GM19023 (cell line): Measurements from ENCODE around the gene MAT2B.
A peak's percentile ranks its signal among the peaks of the same experiment; 100 is the strongest.

ENCODE experiments used
- ATAC-seq: cut with Tn5 transposase; IDR thresholded peaks from one replicate; pipeline ENCODE4 v1.9.1; 2021; ENCODE audit warnings: mild to moderate bottlenecking, moderate library complexity; ENCODE audit not compliant: unreplicated experiment

Gene MAT2B

DNA sequence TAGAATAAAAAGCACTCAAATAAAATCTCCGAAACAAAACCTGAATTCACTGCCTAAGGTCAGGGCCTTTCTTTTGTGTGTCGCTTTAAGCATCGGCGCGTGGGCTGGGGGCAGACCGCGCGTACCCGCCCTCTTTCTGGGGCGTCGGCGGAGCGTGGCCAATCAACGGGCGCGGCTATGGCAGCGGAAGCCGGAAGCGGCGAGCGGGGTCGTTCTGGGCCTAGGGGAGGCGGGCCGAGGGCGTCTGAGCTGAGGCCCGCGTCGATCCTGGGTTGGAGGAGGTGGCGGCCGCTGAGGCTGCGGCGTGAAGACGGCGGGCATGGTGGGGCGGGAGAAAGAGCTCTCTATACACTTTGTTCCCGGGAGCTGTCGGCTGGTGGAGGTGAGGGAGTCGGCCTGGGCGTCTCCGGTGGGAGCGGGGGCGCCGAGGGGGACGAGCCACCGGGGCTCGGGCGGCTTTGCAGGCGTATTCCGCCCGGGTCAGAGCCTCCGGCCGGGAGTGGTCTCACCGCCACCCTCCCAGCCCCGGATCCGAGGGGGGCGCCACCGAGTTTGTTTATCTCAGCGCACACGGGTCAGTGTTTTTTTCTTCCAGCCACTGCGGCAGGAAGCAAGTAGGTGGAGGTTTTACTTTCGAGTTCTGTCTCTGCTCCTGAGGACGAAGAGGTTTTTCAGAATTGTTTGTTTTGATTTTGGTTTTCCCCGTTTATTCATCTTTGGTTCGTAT is at the start of gene MAT2B:
TSS of gene MAT2B (plus strand) at position 252 of the 727 bp plus-strand sequence. CDS start at position 320, 68 bp downstream.
- peak; percentile 92 for ATAC-seq

- ATAC-seq = no peak
Observed at GRCh38 chr5:163456029-163456589, 49.3 kb upstream of the MAT2B start.

DNA sequence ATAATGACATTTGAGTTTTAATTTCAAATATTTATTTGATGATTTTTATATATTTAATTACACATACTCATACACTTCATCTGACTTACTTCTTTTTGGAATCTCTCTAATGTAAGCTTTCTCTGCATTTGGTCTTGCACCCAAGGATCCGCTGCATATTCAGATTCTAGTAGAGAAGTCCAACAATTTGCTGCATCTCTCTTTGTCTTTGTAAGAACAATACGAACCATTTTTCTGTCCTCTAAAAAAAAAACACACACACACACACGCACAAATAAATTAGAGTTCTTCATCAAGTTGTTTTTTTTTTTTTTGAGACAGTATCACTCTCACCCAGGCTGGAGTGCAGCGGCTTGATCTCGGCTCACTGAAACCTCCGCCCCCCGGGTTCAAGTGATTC is 48.6 kb upstream of the MAT2B start:
- ATAC-seq = no peak

GRCh38 chr5:163458778-163459385 is 46.5 kb upstream of the MAT2B start:
- no peak for ATAC-seq

DNA sequence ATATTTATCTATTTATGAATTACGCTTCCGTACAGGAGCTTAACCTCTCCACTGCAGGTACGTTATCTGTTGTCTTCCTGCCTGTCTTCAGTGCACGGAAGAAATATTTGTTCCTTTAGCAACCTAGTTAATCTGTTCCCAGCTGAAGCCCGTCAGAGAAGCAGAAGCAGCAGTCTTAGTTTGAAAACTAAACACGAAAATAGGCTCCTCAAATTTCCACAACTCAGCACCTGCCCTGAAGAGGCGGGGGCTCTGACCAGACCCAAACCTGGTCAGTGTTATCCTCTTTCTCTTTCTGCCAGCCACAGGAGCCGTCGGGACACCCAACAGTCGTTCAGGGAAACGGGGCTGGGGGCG is 46.0 kb upstream of the MAT2B start:
- peak; percentile 16 for ATAC-seq

GRCh38 chr5:163459819-163460561 is 45.4 kb upstream of the MAT2B start, which contains the start of gene NUDCD2:
NUDCD2 (minus strand) TSS chr5:163460102; CDS start chr5:163460050, 52 bp downstream.
- peak; percentile 77 for ATAC-seq

GRCh38 chr5:163460562-163461171 is 44.8 kb upstream of the MAT2B start, which contains the start of gene HMMR:
HMMR (plus strand) TSS chr5:163460632; CDS start chr5:163460693, 61 bp downstream.
- ATAC-seq = no peak

GRCh38 chr5:163463063-163463435 is 42.4 kb upstream of the MAT2B start:
- no peak for ATAC-seq

DNA sequence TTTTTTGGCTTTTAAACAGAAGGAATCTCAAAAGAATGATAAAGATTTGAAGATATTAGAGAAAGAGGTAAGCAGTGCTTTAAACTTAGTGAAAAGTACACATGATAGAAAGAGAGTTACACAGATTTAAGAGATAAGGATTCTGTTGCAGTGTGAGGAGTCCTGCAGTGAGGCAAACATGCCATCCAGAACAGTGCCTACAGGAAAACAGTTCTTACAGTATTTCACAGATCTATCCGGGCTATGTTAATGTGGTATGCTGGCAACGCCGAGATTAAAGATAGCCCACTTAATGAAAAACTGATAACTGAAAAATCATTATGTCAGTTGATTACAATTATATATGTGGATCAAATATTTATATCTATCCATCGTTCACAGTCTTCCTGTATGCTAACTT is 37.7 kb upstream of the MAT2B start:
- ATAC-seq = no peak

GRCh38 chr5:163473635-163474243 is 31.7 kb upstream of the MAT2B start:
- no peak for ATAC-seq

DNA sequence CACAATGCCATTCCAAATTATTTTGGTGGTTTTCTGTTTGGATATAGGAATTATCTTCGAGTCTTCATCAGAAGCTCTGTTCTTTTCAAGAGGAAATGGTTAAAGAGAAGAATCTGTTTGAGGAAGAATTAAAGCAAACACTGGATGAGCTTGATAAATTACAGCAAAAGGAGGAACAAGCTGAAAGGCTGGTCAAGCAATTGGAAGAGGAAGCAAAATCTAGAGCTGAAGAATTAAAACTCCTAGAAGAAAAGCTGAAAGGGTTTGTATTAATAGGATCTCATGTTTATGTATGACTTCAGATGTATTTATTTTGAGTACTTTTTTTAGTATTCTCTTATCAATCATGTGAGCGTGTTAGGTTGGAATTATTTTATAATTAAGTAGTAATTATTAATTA is 30.0 kb upstream of the MAT2B start:
- no peak for ATAC-seq

DNA sequence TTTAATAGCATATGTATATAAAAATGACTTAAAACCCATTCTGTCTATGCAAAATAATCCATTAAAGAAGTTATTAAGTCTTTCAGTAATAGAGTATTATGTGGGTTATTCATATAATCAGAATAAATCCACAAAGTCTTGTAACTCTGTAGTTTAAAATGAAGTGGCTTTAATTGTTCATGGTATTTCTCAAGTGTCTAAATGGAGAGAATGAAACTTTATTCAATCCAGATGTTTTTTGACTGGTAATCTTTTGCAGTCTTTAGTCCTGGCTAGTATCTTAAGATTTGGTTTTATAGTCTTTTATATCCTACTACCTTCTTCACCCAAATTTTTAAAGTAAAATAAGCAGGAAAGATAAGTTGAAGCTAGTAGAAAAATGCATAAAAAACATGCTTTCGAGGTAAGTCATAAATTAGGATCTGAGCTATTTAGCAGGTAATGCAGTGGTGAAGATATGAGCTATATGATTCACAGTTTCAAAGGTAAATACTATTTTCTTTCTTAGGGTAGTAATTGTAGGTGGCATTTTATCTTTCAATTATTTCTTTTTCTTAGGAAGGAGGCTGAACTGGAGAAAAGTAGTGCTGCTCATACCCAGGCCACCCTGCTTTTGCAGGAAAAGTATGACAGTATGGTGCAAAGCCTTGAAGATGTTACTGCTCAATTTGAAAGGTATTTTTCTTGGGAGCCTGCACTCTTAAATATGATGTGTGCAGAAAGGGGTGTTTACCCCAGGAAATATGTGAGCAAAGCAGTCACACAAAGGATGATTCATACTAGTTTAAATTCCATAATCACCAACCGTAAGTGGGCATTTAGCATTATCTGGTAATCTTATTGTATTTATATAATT is 27.1 kb upstream of the MAT2B start:
- ATAC-seq = no peak

DNA sequence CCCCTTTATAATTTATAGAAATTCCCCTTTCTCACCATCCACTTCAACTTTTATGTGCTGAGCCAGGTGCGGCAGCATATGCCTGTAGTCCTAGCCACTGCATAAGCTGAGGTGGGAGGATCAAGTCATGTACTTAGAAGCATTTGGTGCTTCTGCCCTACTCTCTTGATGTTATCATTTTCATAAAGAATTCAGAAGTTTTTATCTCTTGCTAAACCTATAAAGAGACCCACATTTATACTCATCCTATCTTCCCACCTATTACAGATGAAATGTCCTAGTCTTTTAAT is 26.5 kb upstream of the MAT2B start:
- ATAC-seq = no peak

- ATAC-seq = no peak
Observed at GRCh38 chr5:163489055-163489744, 16.2 kb upstream of the MAT2B start.

DNA sequence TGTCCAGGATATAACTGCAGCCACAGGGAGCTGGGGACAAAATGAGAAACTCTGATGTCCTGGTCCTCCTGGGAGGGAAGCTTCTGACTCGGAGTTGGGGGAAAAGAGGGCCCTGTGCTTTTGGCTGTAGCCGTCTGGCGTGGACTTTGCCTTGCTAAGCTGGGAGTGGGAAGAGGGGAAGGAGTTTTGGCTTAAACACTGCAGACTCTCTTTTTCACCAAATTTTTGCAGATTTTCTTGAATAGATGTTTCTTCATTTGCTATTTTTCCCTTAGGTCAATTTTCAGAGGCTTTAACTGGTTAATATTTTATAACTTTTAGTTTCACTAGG is 15.7 kb upstream of the MAT2B start:
- no peak for ATAC-seq

- no peak for ATAC-seq
Observed at GRCh38 chr5:163496286-163496685, 9.1 kb upstream of the MAT2B start.

- no peak for ATAC-seq
Observed at GRCh38 chr5:163497315-163497714, 8.1 kb upstream of the MAT2B start.

- no peak for ATAC-seq
Observed at GRCh38 chr5:163498886-163499285, 6.5 kb upstream of the MAT2B start.

DNA sequence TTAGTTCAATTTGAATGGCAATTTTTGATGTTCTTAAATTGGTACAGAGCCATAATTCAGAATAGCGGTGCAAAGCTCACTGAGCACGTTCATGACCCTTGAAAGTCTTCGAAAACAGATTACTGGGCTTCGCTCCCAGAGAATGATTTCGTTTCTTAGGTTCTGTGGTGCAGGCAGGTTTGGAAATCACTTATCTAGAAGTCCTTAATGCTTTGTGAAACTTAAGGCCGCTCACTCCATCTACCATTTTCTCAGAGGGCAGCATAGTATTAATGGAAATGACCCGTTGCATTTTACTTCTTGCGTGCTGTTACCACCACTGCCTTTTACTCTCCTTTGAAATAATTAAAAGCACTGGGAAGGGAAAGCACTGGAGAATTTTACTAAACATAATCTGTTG is 2.9 kb upstream of the MAT2B start:
- no peak for ATAC-seq
